ENCODE results near the gene VSTM4. TPM values are rescaled to one million over a fixed set of nuclear protein-coding genes. Genes with fewer than 3 reads are reported as not detected.

The VSTM4 gene
- total and polyA plus RNA-seq, 9 of the 15 experiments (the other 6 are each of a cell fraction or from before 2014, with no cell fraction given), result 1.0 to 7.9 (median 3.0) TPM

DNA sequence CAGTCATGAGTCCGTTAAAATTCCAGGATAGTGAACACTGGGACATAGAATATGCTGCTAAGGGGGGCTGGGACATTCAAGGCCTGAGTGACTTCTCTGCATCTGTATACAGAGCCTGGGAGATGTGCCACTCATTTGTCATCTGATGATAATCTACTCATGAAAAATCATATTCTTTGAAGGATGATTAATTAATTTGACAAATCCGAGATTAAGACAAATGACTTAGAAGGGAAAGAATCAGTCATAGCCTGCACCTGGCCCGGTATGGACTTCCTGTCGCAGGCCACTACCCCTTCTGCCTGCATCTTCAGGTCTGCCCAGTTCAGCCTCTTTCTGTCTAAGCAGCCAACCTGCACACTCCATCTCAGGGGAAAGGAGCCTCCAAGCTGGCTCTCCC, 37.3 kb upstream of the VSTM4 start:
- WGBS (ENCODE audit: insufficient coverage, low coverage, missing lambda C conversion rate), result 68% methylated on average over 4 of the region's 4 CpGs
- BruUV-seq (replicated peaks), result no TSS peak
- no peaks in the 10 kb centered on the region for H3K9me3 ChIP-seq (replicated peaks; ENCODE audit: control insufficient read depth, insufficient read depth, low read depth, low read length)
- no peak for FAIRE-seq
- ChIA-PET CTCF (ENCODE audit: low intra/inter-chr PET ratio) (no interaction called here), POLR2A (interaction anchor here (1.0 to 1.5 kb wide), 2 partner anchors 9 to 12 kb away, joined by 4 to 5 read pairs; no protein-coding TSS in a partner anchor)
- no peaks in the 10 kb centered on the region for H3K79me2 ChIP-seq (ENCODE audit: control insufficient read depth, insufficient read depth, low read length)
- ATAC-seq, result no peak
- no peak overlapping the region for H3K4me3 ChIP-seq
- H3K9me1 ChIP-seq (ENCODE audit: control insufficient read depth, insufficient read depth, low read length), result no peaks in the 10 kb centered on the region
- in situ Hi-C loops (cut with MboI) (no loop called here), intact Hi-C loops (cut with micrococcal nuclease) (no loop called here)
- no peaks in the 10 kb centered on the region for H4K20me1 ChIP-seq (replicated peaks; ENCODE audit: control insufficient read depth, insufficient read depth, low read length)
- peaks cover 24% of the 10 kb centered on the region; the same call in 1 of the 3 replicates for H3K36me3 ChIP-seq (ENCODE audit: control insufficient read depth, insufficient read depth, low read length)
- no peak overlapping the region for H3K27ac ChIP-seq (ENCODE audit: extremely low read depth, low read depth, low read length)
- H3K4me1 ChIP-seq (replicated peaks in 1 of 2; ENCODE audit: control insufficient read depth in 2 of 2, insufficient read depth in 2 of 2, low read length in 2 of 2), result peaks cover 10 to 23% of the 10 kb centered on the region in 2 experiments; a peak in 3 of 5 replicates
- TF ChIP-seq ZNF431 (CRISPR knock-in tag; IDR thresholded peaks at IDR 0.05), result no peak
- TF ChIP-seq SMAD1 (IDR thresholded peaks at IDR 0.05; ENCODE audit: low read depth, low read length, partially characterized antibody), result no peak
- TF ChIP-seq POLR2H (tag; IDR thresholded peaks at IDR 0.05; ENCODE audit: low read depth), result peak; percentile 35; the same call in 1 of the 2 replicates
- TF ChIP-seq POLR2A (conservative IDR thresholded peaks at IDR 0.05), result no peak
- no peak for TF ChIP-seq DACH1 (IDR thresholded peaks at IDR 0.05; ENCODE audit: partially characterized antibody)
- TF ChIP-seq ZNF830 (CRISPR knock-in tag; IDR thresholded peaks at IDR 0.05), result 0 out of 2 replicates have a peak, but pooled peaks have one; percentile 9
- TF ChIP-seq, protein P1, sequence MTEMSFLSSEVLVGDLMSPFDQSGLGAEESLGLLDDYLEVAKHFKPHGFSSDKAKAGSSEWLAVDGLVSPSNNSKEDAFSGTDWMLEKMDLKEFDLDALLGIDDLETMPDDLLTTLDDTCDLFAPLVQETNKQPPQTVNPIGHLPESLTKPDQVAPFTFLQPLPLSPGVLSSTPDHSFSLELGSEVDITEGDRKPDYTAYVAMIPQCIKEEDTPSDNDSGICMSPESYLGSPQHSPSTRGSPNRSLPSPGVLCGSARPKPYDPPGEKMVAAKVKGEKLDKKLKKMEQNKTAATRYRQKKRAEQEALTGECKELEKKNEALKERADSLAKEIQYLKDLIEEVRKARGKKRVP (CRISPR knock-in tag; IDR thresholded peaks at IDR 0.05), result no peak
- TF ChIP-seq ZNF174 (CRISPR knock-in tag; IDR thresholded peaks at IDR 0.05), result no peak
- no peak for TF ChIP-seq RUNX1 (IDR thresholded peaks at IDR 0.05; ENCODE audit: low read depth)
- TF ChIP-seq, protein P2, sequence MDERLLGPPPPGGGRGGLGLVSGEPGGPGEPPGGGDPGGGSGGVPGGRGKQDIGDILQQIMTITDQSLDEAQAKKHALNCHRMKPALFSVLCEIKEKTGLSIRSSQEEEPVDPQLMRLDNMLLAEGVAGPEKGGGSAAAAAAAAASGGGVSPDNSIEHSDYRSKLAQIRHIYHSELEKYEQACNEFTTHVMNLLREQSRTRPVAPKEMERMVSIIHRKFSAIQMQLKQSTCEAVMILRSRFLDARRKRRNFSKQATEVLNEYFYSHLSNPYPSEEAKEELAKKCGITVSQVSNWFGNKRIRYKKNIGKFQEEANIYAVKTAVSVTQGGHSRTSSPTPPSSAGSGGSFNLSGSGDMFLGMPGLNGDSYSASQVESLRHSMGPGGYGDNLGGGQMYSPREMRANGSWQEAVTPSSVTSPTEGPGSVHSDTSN (CRISPR knock-in tag; IDR thresholded peaks at IDR 0.05; ENCODE audit: low read depth), result no peak
- TF ChIP-seq, protein P2 (tag; conservative IDR thresholded peaks at IDR 0.05; ENCODE audit: low read depth), result peak; percentile 39; the same call in 1 of the 2 replicates
- TF ChIP-seq MEIS2 (IDR thresholded peaks at IDR 0.05; ENCODE audit: partially characterized antibody), result peak; percentile 55
- no peak for DNase-seq (ENCODE audit: extremely low read depth in 1 of 4, low spot score in 3 of 4)
- no peak overlapping the region for H3K9ac ChIP-seq (ENCODE audit: insufficient read depth in 1 of 2, low read depth in 2 of 2, low read length in 2 of 2)
- no peak overlapping the region for H3K4me2 ChIP-seq (ENCODE audit: insufficient read depth, low read length)
- no peak overlapping the region for H2AFZ ChIP-seq (ENCODE audit: low read depth, low read length)
- no peaks in the 10 kb centered on the region for H3K27me3 ChIP-seq (ENCODE audit: control insufficient read depth in 2 of 2, insufficient read depth in 2 of 2, low read length in 2 of 2)
